ENCODE results near the gene OGDH.

- TF ChIP-seq MYC (IDR thresholded peaks at IDR 0.05; ENCODE audit: low read depth, low read length) (no peak), CTCF (IDR thresholded peaks at IDR 0.05; ENCODE audit: low read depth, low read length) (no peak), MAX (IDR thresholded peaks at IDR 0.05; ENCODE audit: low read depth, low read length) (no peak; the same call in 1 of the 2 replicates), POLR2A (IDR thresholded peaks at IDR 0.05; ENCODE audit: extremely low read depth, insufficient read length) (no peak)
Observed at GRCh38 chr7:44572771-44573170, 33.7 kb upstream of the OGDH start.
